GM10248 (cell line): ENCODE measurements around the gene MS4A1.
"Not testable (repeated sequence)": the region's sequence is repeated elsewhere in the genome, so short reads cannot be mapped to it uniquely, and the experiment has no call there.

Experiments
- CTCF ChIA-PET: fragments of 300-600 bp; sonication (Branson Sonifier 250); formaldehyde crosslinking; extraction: SDS; loops from one replicate; lab custom pipeline; 2021; ENCODE audit warnings: antibody characterized with exemption; lab: Yijun Ruan, JAX
- POLR2A ChIA-PET: fragments of 350-650 bp; sonication (Branson Sonifier 250); formaldehyde crosslinking; extraction: SDS; loops from one replicate; lab custom pipeline; 2020; ENCODE audit warnings: antibody characterized with exemption; lab: Yijun Ruan, JAX
- DNase-seq: peaks from one replicate; pipeline ENCODE4 v3.0.0; 2012; ENCODE audit errors: extremely low spot score
- TF ChIP-seq, protein P1 (sequence below): IDR thresholded peaks from 2 replicates; pipeline ENCODE4 v1.5.1; 2012; ENCODE audit warnings: mild to moderate bottlenecking, low read depth; ENCODE audit errors: extremely low read depth, missing control alignments, control extremely low read depth

Gene MS4A1

GRCh38 chr11:60433401-60433800 is 22.2 kb upstream of the MS4A1 start:
- TF ChIP-seq, protein P1, sequence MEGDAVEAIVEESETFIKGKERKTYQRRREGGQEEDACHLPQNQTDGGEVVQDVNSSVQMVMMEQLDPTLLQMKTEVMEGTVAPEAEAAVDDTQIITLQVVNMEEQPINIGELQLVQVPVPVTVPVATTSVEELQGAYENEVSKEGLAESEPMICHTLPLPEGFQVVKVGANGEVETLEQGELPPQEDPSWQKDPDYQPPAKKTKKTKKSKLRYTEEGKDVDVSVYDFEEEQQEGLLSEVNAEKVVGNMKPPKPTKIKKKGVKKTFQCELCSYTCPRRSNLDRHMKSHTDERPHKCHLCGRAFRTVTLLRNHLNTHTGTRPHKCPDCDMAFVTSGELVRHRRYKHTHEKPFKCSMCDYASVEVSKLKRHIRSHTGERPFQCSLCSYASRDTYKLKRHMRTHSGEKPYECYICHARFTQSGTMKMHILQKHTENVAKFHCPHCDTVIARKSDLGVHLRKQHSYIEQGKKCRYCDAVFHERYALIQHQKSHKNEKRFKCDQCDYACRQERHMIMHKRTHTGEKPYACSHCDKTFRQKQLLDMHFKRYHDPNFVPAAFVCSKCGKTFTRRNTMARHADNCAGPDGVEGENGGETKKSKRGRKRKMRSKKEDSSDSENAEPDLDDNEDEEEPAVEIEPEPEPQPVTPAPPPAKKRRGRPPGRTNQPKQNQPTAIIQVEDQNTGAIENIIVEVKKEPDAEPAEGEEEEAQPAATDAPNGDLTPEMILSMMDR = no peak
- ChIA-PET POLR2A (no interaction called here), CTCF (interaction anchor here (1.5 kb wide), 1 partner anchor 27 kb away, joined by 5 read pairs; no protein-coding TSS in a partner anchor)
- DNase-seq = no peak

- ChIA-PET POLR2A (no interaction called here), CTCF (interaction anchor here (1.0 kb wide), 1 partner anchor 80 kb away, joined by 4 read pairs; no protein-coding TSS in a partner anchor)
- TF ChIP-seq, protein P1 = no peak
- no peak for DNase-seq
These were observed 8.6 kb upstream of the MS4A1 start for GRCh38 chr11:60447070-60447469.

DNA sequence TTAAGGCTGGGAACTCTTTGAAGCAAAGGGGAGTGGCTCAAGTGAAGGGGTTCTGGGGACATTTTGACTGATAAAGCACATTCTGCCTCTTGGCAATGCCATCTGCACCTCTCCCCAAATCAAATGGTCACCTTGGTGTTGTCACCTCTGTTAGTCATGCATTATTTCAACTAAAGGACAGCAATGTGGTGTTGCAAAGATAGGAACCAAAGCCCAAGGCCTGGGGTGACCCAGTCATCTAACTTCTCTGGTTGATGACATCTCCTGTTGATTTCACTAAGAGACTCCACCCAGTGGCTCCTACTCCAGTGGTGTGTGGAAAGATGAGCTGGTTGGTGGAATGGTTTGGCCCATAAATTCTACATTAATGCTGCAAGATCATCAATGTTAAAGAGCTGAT is 7.8 kb upstream of the MS4A1 start:
- ChIA-PET CTCF (interaction anchor here (1.0 to 1.4 kb wide), 2 partner anchors 9 to 81 kb away, joined by 4 read pairs; no protein-coding TSS in a partner anchor), POLR2A (no interaction called here)
- no peak for DNase-seq
- TF ChIP-seq, protein P1 = no peak

DNA sequence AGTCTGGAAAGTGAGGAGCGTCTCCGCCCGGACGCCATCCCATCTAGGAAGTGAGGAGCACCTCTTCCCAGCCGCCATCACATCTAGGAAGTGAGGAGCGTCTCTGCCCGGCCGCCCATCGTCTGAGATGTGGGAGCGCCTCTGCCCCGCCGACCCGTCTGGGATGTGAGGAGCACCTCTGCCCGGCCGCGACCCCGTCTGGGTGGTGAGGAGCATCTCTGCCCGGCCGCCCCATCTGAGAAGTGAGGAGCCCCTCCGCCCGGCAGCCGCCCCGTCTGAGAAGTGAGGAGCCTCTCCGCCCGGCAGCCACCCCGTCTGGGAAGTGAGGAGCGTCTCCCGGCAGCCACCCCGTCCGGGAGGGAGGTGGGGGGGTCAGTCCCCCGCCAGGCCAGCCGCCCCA is 4.5 kb upstream of the MS4A1 start:
- DNase-seq, POLR2A ChIA-PET, CTCF ChIA-PET: not testable (repeated sequence)

- POLR2A ChIA-PET = no interaction called here
- no peak for DNase-seq
- CTCF ChIA-PET = interaction anchor here (7.2 kb wide), 1 partner anchor 91 kb away, joined by 42 read pairs; no protein-coding TSS in a partner anchor
- TF ChIP-seq, protein P1 = no peak
These were observed 1.4 kb upstream of the MS4A1 start for GRCh38 chr11:60454212-60454611.

DNA sequence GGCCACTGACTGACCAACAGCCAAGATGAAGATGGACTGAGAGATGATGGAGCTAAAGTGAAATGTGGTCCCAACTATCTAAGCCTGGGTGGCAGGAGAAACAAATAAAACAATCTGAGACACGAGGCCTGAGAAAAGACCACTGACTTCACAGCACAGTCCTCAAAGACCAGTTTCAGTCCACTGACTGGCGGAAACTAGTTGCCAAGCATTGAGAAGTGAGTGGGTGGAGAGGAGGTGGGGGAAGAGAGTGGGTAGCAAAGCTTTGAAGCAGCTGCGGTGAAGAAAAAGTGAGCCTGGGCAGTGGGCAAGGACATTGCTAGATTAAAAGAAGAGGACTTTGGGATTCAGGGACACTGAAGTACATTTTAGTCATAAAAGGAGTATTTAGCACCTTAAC is 1.9 kb downstream of the MS4A1 start:
- CTCF ChIA-PET = interaction anchor here (1.1 to 7.2 kb wide), 12 partner anchors 9 to 124 kb away, joined by 3 to 42 read pairs (median 4); partner anchors contain the start of gene MS4A7
- DNase-seq = peak; percentile 38
- TF ChIP-seq, protein P1 = no peak
- POLR2A ChIA-PET = no interaction called here

- DNase-seq = no peak
- TF ChIP-seq, protein P1 = no peak
- POLR2A ChIA-PET = interaction anchor here (1.1 kb wide), 1 partner anchor 790 kb away, joined by 3 read pairs; the partner anchor contains the start of gene PATL1
- CTCF ChIA-PET = interaction anchor here (0.8 to 7.2 kb wide), 9 partner anchors 9 to 304 kb away, joined by 3 to 42 read pairs (median 4); no protein-coding TSS in a partner anchor
These were observed 3.7 kb downstream of the MS4A1 start for GRCh38 chr11:60459345-60459744.
